ENCODE data around the gene MIGA2.

Gene MIGA2

DNA sequence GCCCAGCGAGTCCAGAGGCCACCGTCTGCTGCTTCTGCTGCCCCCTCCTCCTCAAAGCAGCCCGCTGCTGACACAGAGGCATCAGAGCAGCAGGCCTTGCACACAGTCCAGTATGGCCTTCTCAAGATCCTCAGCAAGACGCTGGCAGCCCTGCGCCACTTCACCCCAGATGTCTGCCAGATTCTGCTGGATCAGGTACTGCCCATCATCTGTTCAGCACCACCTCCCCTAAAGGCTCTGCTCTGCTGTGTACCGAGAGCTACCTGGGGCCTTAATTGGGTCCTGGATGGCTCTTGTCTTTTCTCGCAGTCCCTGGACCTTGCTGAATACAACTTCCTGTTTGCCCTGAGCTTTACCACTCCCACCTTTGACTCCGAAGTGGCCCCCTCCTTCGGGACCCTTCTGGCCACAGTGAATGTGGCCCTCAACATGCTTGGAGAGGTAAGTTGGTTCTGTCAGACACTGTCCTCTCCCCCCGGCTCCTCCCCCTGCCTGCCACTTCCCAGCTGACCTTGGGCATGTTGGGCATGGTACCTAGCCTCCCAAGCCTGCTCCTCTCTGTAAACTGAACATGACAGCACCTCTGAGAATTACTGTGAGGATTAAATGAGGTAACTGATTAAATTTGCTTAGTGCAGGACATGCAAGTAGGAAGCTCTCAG is 31.0 kb upstream of the MIGA2 start:
- H4K20me1 ChIP-seq (ENCODE audit: insufficient read depth, low read length), result no peaks in the 10 kb centered on the region
- peaks cover 87% of the 10 kb centered on the region for H3K36me3 ChIP-seq (ENCODE audit: insufficient read depth, low read length)
- TF ChIP-seq, protein P1, sequence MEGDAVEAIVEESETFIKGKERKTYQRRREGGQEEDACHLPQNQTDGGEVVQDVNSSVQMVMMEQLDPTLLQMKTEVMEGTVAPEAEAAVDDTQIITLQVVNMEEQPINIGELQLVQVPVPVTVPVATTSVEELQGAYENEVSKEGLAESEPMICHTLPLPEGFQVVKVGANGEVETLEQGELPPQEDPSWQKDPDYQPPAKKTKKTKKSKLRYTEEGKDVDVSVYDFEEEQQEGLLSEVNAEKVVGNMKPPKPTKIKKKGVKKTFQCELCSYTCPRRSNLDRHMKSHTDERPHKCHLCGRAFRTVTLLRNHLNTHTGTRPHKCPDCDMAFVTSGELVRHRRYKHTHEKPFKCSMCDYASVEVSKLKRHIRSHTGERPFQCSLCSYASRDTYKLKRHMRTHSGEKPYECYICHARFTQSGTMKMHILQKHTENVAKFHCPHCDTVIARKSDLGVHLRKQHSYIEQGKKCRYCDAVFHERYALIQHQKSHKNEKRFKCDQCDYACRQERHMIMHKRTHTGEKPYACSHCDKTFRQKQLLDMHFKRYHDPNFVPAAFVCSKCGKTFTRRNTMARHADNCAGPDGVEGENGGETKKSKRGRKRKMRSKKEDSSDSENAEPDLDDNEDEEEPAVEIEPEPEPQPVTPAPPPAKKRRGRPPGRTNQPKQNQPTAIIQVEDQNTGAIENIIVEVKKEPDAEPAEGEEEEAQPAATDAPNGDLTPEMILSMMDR (IDR thresholded peaks at IDR 0.05; ENCODE audit: low read length), result no peak
- TF ChIP-seq EZH2 (IDR thresholded peaks at IDR 0.05; ENCODE audit: borderline replicate concordance, low read length), result no peak
- H3K9ac ChIP-seq (ENCODE audit: low read length), result no peak overlapping the region
- H3K27me3 ChIP-seq (ENCODE audit: insufficient read depth, low read length), result no peaks in the 10 kb centered on the region
- no peaks in the 10 kb centered on the region for H3K4me1 ChIP-seq (ENCODE audit: insufficient read depth, low read length, severe bottlenecking)
- no peak overlapping the region for H3K4me2 ChIP-seq (ENCODE audit: low read length)
- H3F3A ChIP-seq (ENCODE audit: insufficient read depth, low read length), result no peaks in the 10 kb centered on the region
- no peaks in the 10 kb centered on the region for H3K9me3 ChIP-seq (ENCODE audit: low read length)
- H3K4me3 ChIP-seq (ENCODE audit: low read depth, low read length, poor library complexity, severe bottlenecking), result no peak overlapping the region
- no peaks in the 10 kb centered on the region for H3K79me2 ChIP-seq (ENCODE audit: insufficient read depth, low read length)
- H2AFZ ChIP-seq (ENCODE audit: low read length), result no peak overlapping the region
- H3K27ac ChIP-seq (ENCODE audit: low read depth, low read length, poor library complexity, severe bottlenecking), result no peak overlapping the region
- no peaks in the 10 kb centered on the region for H3K9me2 ChIP-seq (ENCODE audit: low read depth, low read length)

DNA sequence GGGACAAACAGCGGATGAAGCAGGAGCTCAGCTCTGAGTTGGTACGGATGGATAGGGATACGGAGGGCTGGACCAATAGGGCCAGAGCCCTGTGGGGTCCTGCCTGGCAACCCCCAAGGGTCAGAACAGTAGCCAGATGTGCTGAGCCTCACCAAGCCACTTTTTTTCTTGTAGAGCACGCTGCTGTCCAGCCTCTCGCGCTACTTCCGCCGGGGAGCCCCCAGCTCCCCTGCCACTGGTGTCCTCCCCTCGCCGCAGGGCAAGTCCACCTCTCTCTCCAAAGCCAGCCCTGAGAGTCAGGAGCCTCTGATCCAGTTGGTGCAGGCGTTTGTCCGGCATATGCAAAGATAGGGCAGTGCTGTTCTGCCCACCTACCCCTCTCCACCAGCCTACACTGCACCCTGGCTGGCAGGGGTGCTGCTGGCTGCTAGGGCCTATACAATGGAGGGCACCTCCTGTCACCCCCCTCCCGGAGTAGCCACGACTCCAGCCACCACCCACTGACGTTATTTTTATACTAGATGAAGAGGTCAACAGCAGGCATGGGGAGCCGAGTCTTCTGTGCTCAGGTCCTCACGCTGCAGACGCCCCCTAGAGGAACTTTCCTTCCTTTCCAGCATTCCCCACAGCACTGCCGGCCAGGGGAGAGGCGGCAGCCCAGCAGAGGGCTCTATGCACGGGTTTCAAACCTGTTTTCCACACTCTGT is 29.9 kb upstream of the MIGA2 start:
- Histone ChIP-seq H3F3A (ENCODE audit: insufficient read depth, low read length) (no peaks in the 10 kb centered on the region), H3K27me3 (ENCODE audit: insufficient read depth, low read length) (no peaks in the 10 kb centered on the region), H4K20me1 (ENCODE audit: insufficient read depth, low read length) (no peaks in the 10 kb centered on the region), H3K4me3 (ENCODE audit: low read depth, low read length, poor library complexity, severe bottlenecking) (no peak overlapping the region), H3K27ac (ENCODE audit: low read depth, low read length, poor library complexity, severe bottlenecking) (no peak overlapping the region), H3K9ac (ENCODE audit: low read length) (no peak overlapping the region), H3K36me3 (ENCODE audit: insufficient read depth, low read length) (peaks cover 87% of the 10 kb centered on the region), H3K9me3 (ENCODE audit: low read length) (no peaks in the 10 kb centered on the region), H3K4me2 (ENCODE audit: low read length) (no peak overlapping the region), H3K79me2 (ENCODE audit: insufficient read depth, low read length) (no peaks in the 10 kb centered on the region), H3K4me1 (ENCODE audit: insufficient read depth, low read length, severe bottlenecking) (no peaks in the 10 kb centered on the region), H3K9me2 (ENCODE audit: low read depth, low read length) (no peaks in the 10 kb centered on the region), H2AFZ (ENCODE audit: low read length) (no peak overlapping the region)
- TF ChIP-seq, protein P1 (IDR thresholded peaks at IDR 0.05; ENCODE audit: low read length), result peak; percentile 96
- TF ChIP-seq EZH2 (IDR thresholded peaks at IDR 0.05; ENCODE audit: borderline replicate concordance, low read length), result no peak

DNA sequence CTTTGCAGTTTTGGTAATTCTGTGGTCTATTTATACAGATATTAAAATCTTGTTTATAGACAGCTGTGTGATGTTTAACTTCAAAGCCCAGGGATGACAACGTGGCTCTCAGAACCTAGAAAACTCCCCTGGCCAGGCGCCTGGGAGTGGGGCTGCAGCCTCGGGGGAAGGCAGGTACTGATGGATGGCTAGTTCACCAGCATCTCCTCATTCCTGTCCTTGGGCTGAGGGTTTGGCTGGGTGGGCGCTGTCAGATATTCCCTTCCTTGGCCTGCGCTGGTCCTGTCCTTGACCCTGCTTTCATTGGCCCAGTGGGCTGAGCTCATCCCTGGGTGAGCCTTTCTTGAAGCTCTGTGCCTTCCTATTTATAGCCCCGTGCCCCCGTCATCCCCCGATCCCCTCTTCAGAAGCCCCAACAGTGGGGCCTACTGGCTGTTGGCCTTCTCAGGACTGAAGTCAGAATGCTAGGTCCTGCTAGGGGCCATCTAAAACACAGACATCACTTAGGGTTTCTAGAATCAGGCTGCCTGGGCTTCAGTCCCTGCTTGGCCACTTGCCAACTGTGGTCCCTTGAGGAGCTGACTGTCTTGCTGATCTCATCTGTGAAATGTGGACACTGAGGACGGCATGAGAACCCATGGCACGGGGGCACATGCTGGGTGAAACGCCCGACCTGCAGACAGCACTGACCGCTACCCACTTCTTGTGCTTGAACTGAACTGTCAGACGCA is 29.2 kb upstream of the MIGA2 start:
- no peak overlapping the region for H3K4me2 ChIP-seq (ENCODE audit: low read length)
- H3K4me3 ChIP-seq (ENCODE audit: low read depth, low read length, poor library complexity, severe bottlenecking), result no peak overlapping the region
- no peaks in the 10 kb centered on the region for H4K20me1 ChIP-seq (ENCODE audit: insufficient read depth, low read length)
- H3F3A ChIP-seq (ENCODE audit: insufficient read depth, low read length), result no peaks in the 10 kb centered on the region
- no peak overlapping the region for H2AFZ ChIP-seq (ENCODE audit: low read length)
- H3K9me3 ChIP-seq (ENCODE audit: low read length), result no peaks in the 10 kb centered on the region
- H3K27me3 ChIP-seq (ENCODE audit: insufficient read depth, low read length), result no peaks in the 10 kb centered on the region
- H3K36me3 ChIP-seq (ENCODE audit: insufficient read depth, low read length), result peaks cover 83% of the 10 kb centered on the region
- no peak overlapping the region for H3K9ac ChIP-seq (ENCODE audit: low read length)
- H3K79me2 ChIP-seq (ENCODE audit: insufficient read depth, low read length), result no peaks in the 10 kb centered on the region
- no peak for TF ChIP-seq EZH2 (IDR thresholded peaks at IDR 0.05; ENCODE audit: borderline replicate concordance, low read length)
- TF ChIP-seq, protein P1 (IDR thresholded peaks at IDR 0.05; ENCODE audit: low read length), result peak; percentile 8; the same call in 1 of the 2 replicates
- H3K27ac ChIP-seq (ENCODE audit: low read depth, low read length, poor library complexity, severe bottlenecking), result no peak overlapping the region
- no peaks in the 10 kb centered on the region for H3K4me1 ChIP-seq (ENCODE audit: insufficient read depth, low read length, severe bottlenecking)
- H3K9me2 ChIP-seq (ENCODE audit: low read depth, low read length), result no peaks in the 10 kb centered on the region
